ENCODE results near the gene BUB1B.

The BUB1B gene

GRCh38 chr15:40146037-40146436 lies 14.8 kb upstream of the BUB1B start:
- TF ChIP-seq EP300 (IDR thresholded peaks at IDR 0.05; ENCODE audit: borderline replicate concordance) (no peak), TEAD4 (IDR thresholded peaks at IDR 0.05) (peak; percentile 53)

- TF ChIP-seq NFIC (IDR thresholded peaks at IDR 0.05) (no peak), REST (IDR thresholded peaks at IDR 0.05; ENCODE audit: low read depth) (no peak)
Observed at GRCh38 chr15:40149339-40149738, 11.5 kb upstream of the BUB1B start.

GRCh38 chr15:40150163-40150925 lies 10.5 kb upstream of the BUB1B start:
- TF ChIP-seq YY1 (IDR thresholded peaks at IDR 0.05; ENCODE audit: low read depth) (no peak), USF1 (IDR thresholded peaks at IDR 0.05) (no peak), MAX (IDR thresholded peaks at IDR 0.05) (0 out of 2 replicates have a peak, but pooled peaks have one; percentile 21), TEAD4 (IDR thresholded peaks at IDR 0.05) (no peak), NFIC (IDR thresholded peaks at IDR 0.05) (peak; percentile 81)

GRCh38 chr15:40151499-40151898 lies 9.4 kb upstream of the BUB1B start:
- TF ChIP-seq TCF12 (IDR thresholded peaks at IDR 0.05; ENCODE audit: low read depth) (no peak), EP300 (IDR thresholded peaks at IDR 0.05; ENCODE audit: borderline replicate concordance) (no peak)

- TF ChIP-seq CREB1 (IDR thresholded peaks at IDR 0.05; ENCODE audit: low read depth) (no peak), NFIC (IDR thresholded peaks at IDR 0.05) (no peak), EP300 (IDR thresholded peaks at IDR 0.05; ENCODE audit: borderline replicate concordance) (no peak), MAX (IDR thresholded peaks at IDR 0.05) (no peak), YY1 (IDR thresholded peaks at IDR 0.05; ENCODE audit: low read depth) (no peak), USF1 (IDR thresholded peaks at IDR 0.05) (no peak), RAD21 (IDR thresholded peaks at IDR 0.05; ENCODE audit: low read depth) (no peak), REST (IDR thresholded peaks at IDR 0.05; ENCODE audit: low read depth) (no peak), EGR1 (IDR thresholded peaks at IDR 0.05) (no peak), CEBPB (IDR thresholded peaks at IDR 0.05) (no peak), ZBTB7A (IDR thresholded peaks at IDR 0.05; ENCODE audit: low read depth) (no peak), TAF1 (IDR thresholded peaks at IDR 0.05; ENCODE audit: low read depth) (no peak), FOXM1 (IDR thresholded peaks at IDR 0.05; ENCODE audit: borderline replicate concordance, low read depth) (no peak), TEAD4 (IDR thresholded peaks at IDR 0.05) (no peak), TCF12 (IDR thresholded peaks at IDR 0.05; ENCODE audit: low read depth) (no peak)
Observed at GRCh38 chr15:40151991-40152390, 8.9 kb upstream of the BUB1B start.

- TF ChIP-seq RAD21 (IDR thresholded peaks at IDR 0.05; ENCODE audit: low read depth) (peak; percentile 11; the same call in 1 of the 2 replicates), TCF12 (IDR thresholded peaks at IDR 0.05; ENCODE audit: low read depth) (peak; percentile 84), FOXM1 (IDR thresholded peaks at IDR 0.05; ENCODE audit: borderline replicate concordance, low read depth) (no peak; the same call in 1 of the 2 replicates), NFIC (IDR thresholded peaks at IDR 0.05) (peak; percentile 78), MAX (IDR thresholded peaks at IDR 0.05) (peak; percentile 33; the same call in 1 of the 2 replicates), EP300 (IDR thresholded peaks at IDR 0.05; ENCODE audit: borderline replicate concordance) (no peak; the same call in 1 of the 2 replicates)
Observed at GRCh38 chr15:40155270-40155910, 5.5 kb upstream of the BUB1B start.
